C4-2B (cell line): Measurements from ENCODE around the gene TRIM40.

Experiments
- H3K27ac ChIP-seq: fragments of 450-650 bp; 2 replicates; pipeline ENCODE4 v1.5.1; 2017
- CTCF ChIP-seq: fragments of 450-650 bp; conservative IDR thresholded peaks from 2 replicates; pipeline ENCODE4 v1.5.1; 2017; ENCODE audit warnings: mild to moderate bottlenecking
- ZFX ChIP-seq: fragments of 450-650 bp; IDR thresholded peaks from 2 replicates; pipeline ENCODE4 v1.6.1; 2017

TRIM40 gene

GRCh38 chr6:30158475-30159040, 22.6 kb downstream of the TRIM40 start:
- H3K27ac ChIP-seq: no peak overlapping the region
- no peak for TF ChIP-seq ZFX

- TF ChIP-seq ZFX (no peak), CTCF (no peak)
- H3K27ac ChIP-seq: no peak overlapping the region
These were observed 24.3 kb downstream of the TRIM40 start for GRCh38 chr6:30160008-30160784.

- TF ChIP-seq ZFX (no peak), CTCF (no peak)
- no peak within 1 kb of the TSS for H3K27ac ChIP-seq
These were observed 25.0 kb downstream of the TRIM40 start, which contains the start of gene TRIM10 for GRCh38 chr6:30160785-30161531. Gene TRIM10, minus strand, starts transcription at chr6:30161211. Its CDS starts 353 bp downstream, at chr6:30160858.

GRCh38 chr6:30162265-30163089, 26.5 kb downstream of the TRIM40 start:
- no peak for TF ChIP-seq CTCF
- TF ChIP-seq ZFX: no peak
- H3K27ac ChIP-seq: no peak overlapping the region

- no peak within 1 kb of the TSS for H3K27ac ChIP-seq
- no peak for TF ChIP-seq ZFX
- no peak for TF ChIP-seq CTCF
These were observed 27.4 kb downstream of the TRIM40 start, which contains the start of gene TRIM15 for GRCh38 chr6:30163090-30163917. Gene TRIM15, plus strand, starts transcription at chr6:30163546. Its CDS starts 139 bp downstream, at chr6:30163685.

GRCh38 chr6:30163918-30164654, 28.1 kb downstream of the TRIM40 start:
- H3K27ac ChIP-seq: no peak overlapping the region
- no peak for TF ChIP-seq CTCF
- TF ChIP-seq ZFX: no peak
